Osteocyte (in vitro differentiated cells): ENCODE data around the gene ZNF821. TPM values are rescaled to one million over a fixed set of nuclear protein-coding genes. Genes with fewer than 3 reads are reported as not detected.

Experiments used
- DNase-seq: peaks from one replicate; pipeline ENCODE4 v3.0.0; 2021; ENCODE audit warnings: mixed read lengths; ENCODE audit not compliant: unreplicated experiment; ENCODE audit errors: extremely low spot score
- H3K27ac Mint-ChIP-seq: one replicate; pipeline ENCODE4 v1.8.0; 2021; ENCODE audit warnings: mild to moderate bottlenecking, mixed read lengths; ENCODE audit not compliant: unreplicated experiment
- H3K27me3 Mint-ChIP-seq: one replicate; pipeline ENCODE4 v1.8.0; 2021; ENCODE audit warnings: mixed read lengths; ENCODE audit not compliant: unreplicated experiment
- H3K36me3 Mint-ChIP-seq: one replicate; pipeline ENCODE4 v1.8.0; 2021; ENCODE audit warnings: mixed read lengths; ENCODE audit not compliant: unreplicated experiment
- H3K4me1 Mint-ChIP-seq: one replicate; pipeline ENCODE4 v1.8.0; 2021; ENCODE audit warnings: mixed read lengths; ENCODE audit not compliant: unreplicated experiment
- H3K4me3 Mint-ChIP-seq: one replicate; pipeline ENCODE4 v1.8.0; 2021; ENCODE audit warnings: mild to moderate bottlenecking, moderate library complexity, mixed read lengths; ENCODE audit not compliant: unreplicated experiment
- H3K9me3 Mint-ChIP-seq: one replicate; pipeline ENCODE4 v1.8.0; 2021; ENCODE audit warnings: mixed read lengths; ENCODE audit not compliant: unreplicated experiment
- long read RNA-seq: library from polyadenylated mRNA; unstranded; transcript quantifications from one replicate; pipeline ENCODE4 v2.0.0, GENCODE V29; 2021
- total RNA-seq: library from RNA; stranded (reverse); gene quantifications from 2 replicates; pipeline ENCODE4 v1.2.1, GENCODE V29; 2021
- TF ChIP-seq, protein P1 (sequence below): fragments of 200-600 bp; sonication (generic); IDR thresholded peaks from 2 replicates; pipeline ENCODE4 v1.5.0; 2021; ENCODE audit warnings: antibody characterized with exemption, mild to moderate bottlenecking, moderate library complexity

Gene ZNF821
- 13.2 and 14.1 TPM in 2 replicates for total RNA-seq
- long read RNA-seq, partial matches to known transcripts, result 0 of 4 reads
- long read RNA-seq, other reads (novel, unspliced or antisense), result 3 of 4 reads

DNA sequence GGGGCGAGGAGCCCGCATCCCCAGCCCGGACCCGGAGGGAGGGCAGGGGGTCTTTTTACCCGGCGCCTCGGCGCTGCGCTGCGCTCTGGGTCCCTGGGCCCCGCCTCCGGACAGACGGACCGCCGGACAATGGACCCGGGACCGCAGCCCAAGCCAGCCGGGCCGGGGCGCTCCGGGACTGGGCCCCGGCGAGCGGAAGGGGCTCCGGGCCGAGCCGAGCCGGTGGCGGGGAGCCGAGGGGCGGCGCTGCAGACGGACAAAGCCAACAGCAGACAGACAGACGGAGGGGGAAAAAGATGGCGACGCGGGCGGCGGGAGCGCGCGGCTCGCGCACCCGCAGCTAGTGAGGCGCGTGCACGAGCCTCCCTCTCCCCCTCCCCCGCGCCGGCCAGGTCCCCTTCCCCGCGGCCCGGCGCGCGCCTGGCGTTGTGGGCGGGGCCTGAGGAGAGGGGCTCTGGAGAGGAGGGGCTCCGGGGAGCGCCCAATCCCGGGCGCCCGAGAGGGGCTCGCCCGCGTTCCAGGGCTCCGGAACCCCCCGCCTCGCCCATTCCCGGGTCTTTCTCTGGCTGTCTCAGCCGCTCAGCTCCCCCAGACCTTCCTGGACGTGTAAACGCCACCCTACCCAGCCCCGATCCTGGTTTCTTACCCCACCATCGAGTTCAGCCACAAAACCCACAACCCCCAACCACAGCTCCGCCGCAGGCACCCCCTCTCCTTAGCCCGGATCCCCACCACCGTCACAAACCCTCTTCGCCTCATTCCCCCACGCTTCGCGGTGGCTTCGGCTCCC, at the start of gene ZNF821:
ZNF821 (minus strand) TSS at position 334 of the 790 bp plus-strand sequence. CDS start 4,236 bp downstream, outside the sequence.
- Mint-ChIP-seq H3K9me3 (no peaks in the 10 kb centered on the region), H3K4me1 (peaks cover 14% of the 10 kb centered on the region), H3K27me3 (no peaks in the 10 kb centered on the region), H3K4me3 (peak within 1 kb of the TSS; percentile 96), H3K27ac (peak within 1 kb of the TSS; percentile 91), H3K36me3 (peaks cover 11% of the 10 kb centered on the region)
- TF ChIP-seq, protein P1, sequence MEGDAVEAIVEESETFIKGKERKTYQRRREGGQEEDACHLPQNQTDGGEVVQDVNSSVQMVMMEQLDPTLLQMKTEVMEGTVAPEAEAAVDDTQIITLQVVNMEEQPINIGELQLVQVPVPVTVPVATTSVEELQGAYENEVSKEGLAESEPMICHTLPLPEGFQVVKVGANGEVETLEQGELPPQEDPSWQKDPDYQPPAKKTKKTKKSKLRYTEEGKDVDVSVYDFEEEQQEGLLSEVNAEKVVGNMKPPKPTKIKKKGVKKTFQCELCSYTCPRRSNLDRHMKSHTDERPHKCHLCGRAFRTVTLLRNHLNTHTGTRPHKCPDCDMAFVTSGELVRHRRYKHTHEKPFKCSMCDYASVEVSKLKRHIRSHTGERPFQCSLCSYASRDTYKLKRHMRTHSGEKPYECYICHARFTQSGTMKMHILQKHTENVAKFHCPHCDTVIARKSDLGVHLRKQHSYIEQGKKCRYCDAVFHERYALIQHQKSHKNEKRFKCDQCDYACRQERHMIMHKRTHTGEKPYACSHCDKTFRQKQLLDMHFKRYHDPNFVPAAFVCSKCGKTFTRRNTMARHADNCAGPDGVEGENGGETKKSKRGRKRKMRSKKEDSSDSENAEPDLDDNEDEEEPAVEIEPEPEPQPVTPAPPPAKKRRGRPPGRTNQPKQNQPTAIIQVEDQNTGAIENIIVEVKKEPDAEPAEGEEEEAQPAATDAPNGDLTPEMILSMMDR, result peak; percentile 23
- peak; percentile 93 for DNase-seq

DNA sequence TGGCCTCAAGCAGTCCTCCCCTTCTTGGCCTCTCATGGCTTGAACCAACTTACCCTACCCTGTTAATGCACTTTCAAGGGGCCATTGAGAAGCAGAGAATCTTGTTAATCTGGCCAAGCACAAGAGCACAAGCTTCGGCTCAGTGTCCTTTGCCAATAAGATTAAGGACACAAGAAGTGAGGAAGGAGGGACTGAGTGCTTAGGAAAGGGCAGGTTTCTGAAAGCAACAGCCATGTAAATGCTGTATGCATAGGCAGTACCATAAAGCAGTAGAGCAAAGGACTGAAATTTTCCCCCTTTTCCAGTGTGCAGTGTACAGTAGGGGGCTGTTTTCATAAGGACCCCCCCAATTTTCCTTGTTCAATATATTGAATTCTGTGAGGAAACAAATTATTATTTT, 49.0 kb upstream of the ZNF821 start:
- Mint-ChIP-seq H3K27ac (no peak overlapping the region), H3K9me3 (no peaks in the 10 kb centered on the region), H3K27me3 (no peaks in the 10 kb centered on the region), H3K4me1 (peaks cover 6% of the 10 kb centered on the region), H3K36me3 (peaks cover 27% of the 10 kb centered on the region), H3K4me3 (no peak overlapping the region)
- no peak for DNase-seq
- TF ChIP-seq, protein P1, result no peak

DNA sequence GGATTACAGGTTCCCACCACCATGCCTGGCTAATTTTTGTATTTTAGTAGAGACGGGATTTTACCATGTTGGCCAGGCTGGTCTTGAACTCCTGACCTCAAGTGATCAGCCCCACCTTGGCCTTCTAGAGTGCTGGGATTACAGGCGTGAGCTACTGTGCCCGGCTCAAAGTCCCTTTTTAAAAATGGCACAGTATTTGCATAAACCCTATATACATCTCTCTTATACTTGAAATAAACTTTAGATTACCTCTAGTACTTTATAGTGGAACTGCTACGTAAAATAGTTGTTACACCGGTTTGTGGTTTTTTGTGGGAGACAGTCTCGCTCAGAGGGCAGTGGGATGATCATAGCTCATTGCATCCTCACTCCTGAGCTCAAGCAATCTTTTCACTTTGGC, 47.6 kb upstream of the ZNF821 start:
- Mint-ChIP-seq H3K4me1 (peaks cover 18% of the 10 kb centered on the region), H3K27me3 (no peaks in the 10 kb centered on the region), H3K4me3 (no peak overlapping the region), H3K9me3 (no peaks in the 10 kb centered on the region), H3K27ac (no peak overlapping the region), H3K36me3 (peaks cover 40% of the 10 kb centered on the region)
- no peak for DNase-seq
- TF ChIP-seq, protein P1, result no peak

DNA sequence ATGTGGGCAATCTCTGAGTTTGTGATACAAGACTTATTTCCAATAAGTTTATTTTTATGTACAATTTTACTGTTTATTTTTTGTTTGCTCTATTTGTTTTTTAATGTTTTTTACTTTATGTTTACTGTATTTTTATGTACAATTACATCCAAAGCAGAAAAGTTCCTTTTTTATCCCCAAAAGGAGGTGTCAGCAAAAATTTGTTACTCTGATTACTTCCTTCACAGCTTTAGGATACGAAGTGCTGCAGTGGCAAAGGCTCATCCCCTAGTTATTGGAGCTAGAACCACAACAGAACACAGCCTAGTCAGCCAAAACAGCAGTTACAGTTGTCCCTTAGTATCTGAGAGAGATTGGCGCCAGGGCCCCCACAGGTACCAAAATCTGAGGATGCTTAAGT, 47.0 kb upstream of the ZNF821 start:
- DNase-seq, result no peak

More for the DNA sequence above, 47.0 kb upstream of the ZNF821 start:
- TF ChIP-seq, protein P1, result no peak
- no peaks in the 10 kb centered on the region for H3K27me3 Mint-ChIP-seq
- H3K36me3 Mint-ChIP-seq, result peaks cover 43% of the 10 kb centered on the region
- peaks cover 20% of the 10 kb centered on the region for H3K4me1 Mint-ChIP-seq
- no peak overlapping the region for H3K4me3 Mint-ChIP-seq
- H3K27ac Mint-ChIP-seq, result no peak overlapping the region
- H3K9me3 Mint-ChIP-seq, result no peaks in the 10 kb centered on the region
